Measurements from ENCODE around the gene ARL4A.

- TF ChIP-seq, protein P1, sequence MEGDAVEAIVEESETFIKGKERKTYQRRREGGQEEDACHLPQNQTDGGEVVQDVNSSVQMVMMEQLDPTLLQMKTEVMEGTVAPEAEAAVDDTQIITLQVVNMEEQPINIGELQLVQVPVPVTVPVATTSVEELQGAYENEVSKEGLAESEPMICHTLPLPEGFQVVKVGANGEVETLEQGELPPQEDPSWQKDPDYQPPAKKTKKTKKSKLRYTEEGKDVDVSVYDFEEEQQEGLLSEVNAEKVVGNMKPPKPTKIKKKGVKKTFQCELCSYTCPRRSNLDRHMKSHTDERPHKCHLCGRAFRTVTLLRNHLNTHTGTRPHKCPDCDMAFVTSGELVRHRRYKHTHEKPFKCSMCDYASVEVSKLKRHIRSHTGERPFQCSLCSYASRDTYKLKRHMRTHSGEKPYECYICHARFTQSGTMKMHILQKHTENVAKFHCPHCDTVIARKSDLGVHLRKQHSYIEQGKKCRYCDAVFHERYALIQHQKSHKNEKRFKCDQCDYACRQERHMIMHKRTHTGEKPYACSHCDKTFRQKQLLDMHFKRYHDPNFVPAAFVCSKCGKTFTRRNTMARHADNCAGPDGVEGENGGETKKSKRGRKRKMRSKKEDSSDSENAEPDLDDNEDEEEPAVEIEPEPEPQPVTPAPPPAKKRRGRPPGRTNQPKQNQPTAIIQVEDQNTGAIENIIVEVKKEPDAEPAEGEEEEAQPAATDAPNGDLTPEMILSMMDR (IDR thresholded peaks at IDR 0.05 in 2 of 3, conservative IDR thresholded peaks at IDR 0.05 in 1 of 3; ENCODE audit: control insufficient read depth in 2 of 3, extremely low read depth in 1 of 3, insufficient read depth in 1 of 3, low read depth in 3 of 3, low read length in 3 of 3), result no peak
- TF ChIP-seq EZH2 (IDR thresholded peaks at IDR 0.05; ENCODE audit: borderline replicate concordance, control insufficient read depth, low read depth, low read length), result no peak
- no peak for TF ChIP-seq FOS (IDR thresholded peaks at IDR 0.05; ENCODE audit: borderline replicate concordance, extremely low read depth, insufficient read length)
- no peak for TF ChIP-seq POLR2A (IDR thresholded peaks at IDR 0.05; ENCODE audit: low read depth, low read length)
Observed at GRCh38 chr7:12721286-12721830, 33.9 kb downstream of the ARL4A start.
